Fibroblast of lung (primary cell): Measurements from ENCODE around the gene PDLIM5. TPM values are rescaled to one million over a fixed set of nuclear protein-coding genes. Genes with fewer than 3 reads are reported as not detected.

Source experiments
- DNase-seq, 2 donors: peaks; one replicate each; pipeline versions ENCODE4 v3.0.0 to v3.0.0-alpha.2; 2010; ENCODE audit warnings: low read depth in 2 of 2
- H2AFZ ChIP-seq: 2 replicates; pipeline ENCODE4 v1.5.1; 2012; ENCODE audit warnings: low read length, control low read depth, inconsistent platforms
- H3K27ac ChIP-seq: 2 replicates; pipeline ENCODE4 v1.5.1; 2011; ENCODE audit warnings: low read length, control low read depth; ENCODE audit not compliant: insufficient read depth
- H3K27me3 ChIP-seq: 2 replicates; pipeline ENCODE4 v1.5.1; 2011; ENCODE audit warnings: mild to moderate bottlenecking, low read length; ENCODE audit not compliant: control insufficient read depth, insufficient read depth
- H3K36me3 ChIP-seq: 2 replicates; pipeline ENCODE4 v1.5.1; 2011; ENCODE audit warnings: low read length; ENCODE audit not compliant: control insufficient read depth, insufficient read depth
- H3K4me1 ChIP-seq: 2 replicates; pipeline ENCODE4 v1.5.1; 2011; ENCODE audit warnings: low read length; ENCODE audit not compliant: control insufficient read depth, insufficient read depth; ENCODE audit errors: extremely low read depth
- H3K4me2 ChIP-seq: 2 replicates; pipeline ENCODE4 v1.5.1; 2011; ENCODE audit warnings: low read length, control low read depth; ENCODE audit not compliant: insufficient read depth; ENCODE audit errors: extremely low read depth
- H3K4me3 ChIP-seq, 4 experiments: fragments of 200-600 bp in 1 of 4; sonication (generic) in 1 of 4; replicated peaks in 1 of 4; 2 replicates each; pipeline ENCODE4 v1.5.1; 2011 to 2016; ENCODE audit warnings: low read length in 4 of 4, low read depth in 3 of 4, mild to moderate bottlenecking in 3 of 4, control low read depth in 2 of 4, inconsistent platforms in 1 of 4, mixed read lengths in 1 of 4; ENCODE audit not compliant: insufficient read depth in 1 of 4; ENCODE audit errors: control extremely low read depth in 1 of 4
- H3K79me2 ChIP-seq: 2 replicates; pipeline ENCODE4 v1.5.1; 2012; ENCODE audit warnings: mild to moderate bottlenecking, low read length, inconsistent platforms; ENCODE audit not compliant: control insufficient read depth, insufficient read depth
- H3K9ac ChIP-seq: 2 replicates; pipeline ENCODE4 v1.5.1; 2011; ENCODE audit warnings: mild to moderate bottlenecking, low read length, control low read depth; ENCODE audit not compliant: insufficient read depth
- H3K9me3 ChIP-seq: 2 replicates; pipeline ENCODE4 v1.5.1; 2012; ENCODE audit warnings: low read depth, low read length; ENCODE audit not compliant: control insufficient read depth, insufficient read depth
- H4K20me1 ChIP-seq: 2 replicates; pipeline ENCODE4 v1.5.1; 2011; ENCODE audit warnings: low read length; ENCODE audit not compliant: control insufficient read depth, insufficient read depth; ENCODE audit errors: extremely low read depth
- EZH2 ChIP-seq: IDR thresholded peaks from 2 replicates; pipeline ENCODE4 v1.5.1; 2012; ENCODE audit warnings: low read length, control low read depth, mild to moderate bottlenecking; ENCODE audit errors: missing control alignments
- polyA plus RNA-seq, 2 donors: library from polyadenylated mRNA; depleted of rRNA in 1 of 2; stranded (reverse) in 1 of 2; unstranded in 1 of 2; fragments of >200 nt; gene quantifications; 2 replicates each; pipeline ENCODE4 v1.2.1, GENCODE V29; 2011 to 2012; ENCODE audit warnings: missing spikeins in 1 of 2
- total RNA-seq: library from RNA; depleted of rRNA; stranded (reverse); fragments of >200 nt; gene quantifications from 2 replicates; pipeline ENCODE4 v1.2.1, GENCODE V29; 2014
- TF ChIP-seq, protein P1 (sequence below), 2 donors: IDR thresholded peaks in 1 of 2; conservative IDR thresholded peaks in 1 of 2; 1 replicate in 1 of 2; 2 replicates in 1 of 2; pipeline ENCODE4 v1.5.1; 2011 to 2012; ENCODE audit warnings: low read length in 2 of 2, control low read depth in 1 of 2, inconsistent platforms in 1 of 2, low read depth in 1 of 2, mild to moderate bottlenecking in 1 of 2

The PDLIM5 gene
- total and polyA plus RNA-seq, 2 donors (not counting 1 experiment from before 2014, with no cell fraction given) = 28.4 to 113 TPM

DNA sequence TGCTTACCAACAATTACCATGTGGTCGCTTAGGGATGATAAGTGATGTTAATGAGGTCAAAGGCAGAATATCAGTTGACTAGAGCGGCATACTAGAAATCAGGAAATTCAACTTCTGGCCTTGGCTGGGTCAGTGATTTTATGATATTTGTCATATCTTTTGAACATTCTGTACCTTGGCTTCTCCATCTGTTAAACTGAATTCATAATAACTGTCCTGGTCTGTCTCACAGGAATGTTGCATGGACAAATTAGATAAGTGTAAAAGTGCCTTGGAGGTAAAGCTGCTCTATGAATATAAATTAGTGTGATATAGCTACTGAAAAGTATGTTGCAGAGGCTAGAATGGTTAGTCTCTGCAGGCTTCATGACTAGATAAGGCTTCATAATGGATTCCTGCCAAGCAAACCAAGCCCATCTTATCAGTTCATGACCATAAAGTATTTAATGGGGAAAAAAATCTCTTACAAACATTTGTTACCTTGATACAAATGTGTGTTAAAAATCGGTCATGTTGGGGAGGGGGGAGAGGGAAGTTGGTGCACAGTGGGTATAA lies 201.4 kb downstream of the PDLIM5 start:
- no peak overlapping the region for H3K4me2 ChIP-seq
- H3K4me3 ChIP-seq = no peak overlapping the region
- TF ChIP-seq, protein P1, sequence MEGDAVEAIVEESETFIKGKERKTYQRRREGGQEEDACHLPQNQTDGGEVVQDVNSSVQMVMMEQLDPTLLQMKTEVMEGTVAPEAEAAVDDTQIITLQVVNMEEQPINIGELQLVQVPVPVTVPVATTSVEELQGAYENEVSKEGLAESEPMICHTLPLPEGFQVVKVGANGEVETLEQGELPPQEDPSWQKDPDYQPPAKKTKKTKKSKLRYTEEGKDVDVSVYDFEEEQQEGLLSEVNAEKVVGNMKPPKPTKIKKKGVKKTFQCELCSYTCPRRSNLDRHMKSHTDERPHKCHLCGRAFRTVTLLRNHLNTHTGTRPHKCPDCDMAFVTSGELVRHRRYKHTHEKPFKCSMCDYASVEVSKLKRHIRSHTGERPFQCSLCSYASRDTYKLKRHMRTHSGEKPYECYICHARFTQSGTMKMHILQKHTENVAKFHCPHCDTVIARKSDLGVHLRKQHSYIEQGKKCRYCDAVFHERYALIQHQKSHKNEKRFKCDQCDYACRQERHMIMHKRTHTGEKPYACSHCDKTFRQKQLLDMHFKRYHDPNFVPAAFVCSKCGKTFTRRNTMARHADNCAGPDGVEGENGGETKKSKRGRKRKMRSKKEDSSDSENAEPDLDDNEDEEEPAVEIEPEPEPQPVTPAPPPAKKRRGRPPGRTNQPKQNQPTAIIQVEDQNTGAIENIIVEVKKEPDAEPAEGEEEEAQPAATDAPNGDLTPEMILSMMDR (conservative IDR thresholded peaks at IDR 0.05 in 1 of 2, IDR thresholded peaks at IDR 0.05 in 1 of 2; ENCODE audit: low read depth in 1 of 2, low read length in 2 of 2) = no peak
- no peak for TF ChIP-seq EZH2
- H4K20me1 ChIP-seq = no peaks in the 10 kb centered on the region
- peak in 1 of 2 donors; percentile 40 for DNase-seq
- H3K4me1 ChIP-seq = no peaks in the 10 kb centered on the region
- no peaks in the 10 kb centered on the region for H3K79me2 ChIP-seq
- H3K9me3 ChIP-seq = no peaks in the 10 kb centered on the region
- no peaks in the 10 kb centered on the region for H3K27me3 ChIP-seq
- H2AFZ ChIP-seq = no peak overlapping the region
- no peak overlapping the region for H3K27ac ChIP-seq
- H3K9ac ChIP-seq = no peak overlapping the region
- no peaks in the 10 kb centered on the region for H3K36me3 ChIP-seq

DNA sequence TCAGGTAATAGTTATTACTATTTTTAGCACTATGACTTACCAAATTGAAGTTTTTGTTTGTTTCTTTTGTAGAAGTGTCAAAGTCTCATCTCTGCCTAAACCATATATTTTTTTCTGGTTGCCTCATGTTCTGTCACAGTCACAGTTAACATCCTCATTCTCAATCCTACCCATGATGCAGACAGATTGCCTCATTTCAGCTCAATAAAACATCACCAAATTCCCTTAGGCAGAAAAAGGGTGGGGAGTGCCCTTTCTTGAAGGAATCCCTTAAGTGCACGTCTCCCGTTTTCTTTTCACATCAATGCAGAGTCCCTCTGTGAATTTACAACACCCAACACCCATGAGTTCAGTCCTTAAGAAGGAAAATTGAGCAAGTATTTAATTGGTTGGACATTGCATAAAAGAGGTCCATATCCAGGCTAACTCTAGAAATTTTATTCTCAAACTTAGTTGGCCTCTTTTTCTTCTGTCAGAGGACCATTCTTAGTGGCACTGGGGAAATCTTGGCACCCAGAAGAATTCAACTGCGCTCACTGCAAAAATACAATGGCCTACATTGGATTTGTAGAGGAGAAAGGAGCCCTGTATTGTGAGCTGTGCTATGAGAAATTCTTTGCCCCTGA lies 202.4 kb downstream of the PDLIM5 start:
- Histone ChIP-seq H4K20me1 (no peaks in the 10 kb centered on the region), H3K4me2 (no peak overlapping the region), H3K27me3 (no peaks in the 10 kb centered on the region), H3K4me3 (no peak overlapping the region), H3K79me2 (no peaks in the 10 kb centered on the region), H3K9ac (no peak overlapping the region), H3K4me1 (no peaks in the 10 kb centered on the region), H3K9me3 (no peaks in the 10 kb centered on the region), H2AFZ (no peak overlapping the region), H3K27ac (no peak overlapping the region), H3K36me3 (no peaks in the 10 kb centered on the region)
- no peak for DNase-seq
- no peak for TF ChIP-seq EZH2
- TF ChIP-seq, protein P1 (conservative IDR thresholded peaks at IDR 0.05 in 1 of 2, IDR thresholded peaks at IDR 0.05 in 1 of 2; ENCODE audit: low read depth in 1 of 2, low read length in 2 of 2) = no peak

DNA sequence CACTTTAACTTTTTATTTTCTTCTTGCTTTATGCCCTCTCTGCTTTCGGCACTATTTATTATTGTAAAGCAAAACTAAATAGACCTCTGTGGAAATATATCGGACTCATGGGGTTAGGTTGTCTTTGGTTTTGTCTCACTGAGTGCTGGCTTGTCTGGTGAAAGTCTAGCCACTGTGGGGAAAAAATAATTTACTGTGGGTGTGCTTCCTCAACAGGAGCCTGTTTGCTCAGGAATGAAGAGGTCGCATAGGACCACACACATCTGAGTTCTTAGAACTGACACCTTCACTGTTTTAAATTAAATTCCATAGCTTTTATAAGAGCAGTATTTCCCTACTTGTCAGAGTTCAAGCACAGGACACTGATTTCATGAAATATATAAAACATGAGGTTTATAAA lies 203.0 kb downstream of the PDLIM5 start:
- H3K9ac ChIP-seq = no peak overlapping the region
- TF ChIP-seq, protein P1 (conservative IDR thresholded peaks at IDR 0.05 in 1 of 2, IDR thresholded peaks at IDR 0.05 in 1 of 2; ENCODE audit: low read depth in 1 of 2, low read length in 2 of 2) = no peak
- TF ChIP-seq EZH2 = no peak
- H4K20me1 ChIP-seq = no peaks in the 10 kb centered on the region
- no peak overlapping the region for H2AFZ ChIP-seq
- H3K79me2 ChIP-seq = no peaks in the 10 kb centered on the region
- no peaks in the 10 kb centered on the region for H3K9me3 ChIP-seq
- H3K4me2 ChIP-seq = no peak overlapping the region
- H3K27me3 ChIP-seq = no peaks in the 10 kb centered on the region
- DNase-seq = no peak
- no peaks in the 10 kb centered on the region for H3K4me1 ChIP-seq
- H3K4me3 ChIP-seq = no peak overlapping the region
- H3K27ac ChIP-seq = no peak overlapping the region
- H3K36me3 ChIP-seq = no peaks in the 10 kb centered on the region
